Activated T-cell treated with anti-CD3 and anti-CD28 coated beads, Interleukin-2, amount 50 U/mL, for 1 hour (primary cell): ENCODE data around the gene OMG.
"Not testable (repeated sequence)": the region's sequence is repeated elsewhere in the genome, so short reads cannot be mapped to it uniquely, and the experiment has no call there.

ENCODE experiments used
- DNase-seq: peaks from one replicate; pipeline ENCODE4 v3.0.0-alpha.2; 2020

The OMG gene

GRCh38 chr17:31307640-31308039, 10.6 kb upstream of the OMG start:
- DNase-seq: no peak

- no peak for DNase-seq
Measured at GRCh38 chr17:31299624-31300023, 2.6 kb upstream of the OMG start.

- DNase-seq: no peak
Measured at GRCh38 chr17:31296142-31296541, 897 bp downstream of the OMG start.

- DNase-seq: no peak
Measured at GRCh38 chr17:31295489-31295871, 1.6 kb downstream of the OMG start.

GRCh38 chr17:31294820-31295488, 2.1 kb downstream of the OMG start:
- no peak for DNase-seq

GRCh38 chr17:31294231-31294630, 2.8 kb downstream of the OMG start:
- DNase-seq: no peak

GRCh38 chr17:31293581-31293980, 3.5 kb downstream of the OMG start:
- no peak for DNase-seq

- DNase-seq: no peak
Measured at GRCh38 chr17:31291820-31292219, 5.2 kb downstream of the OMG start.

- DNase-seq: no peak
Measured at GRCh38 chr17:31289790-31290189, 7.2 kb downstream of the OMG start.

- DNase-seq: not testable (repeated sequence)
Measured at GRCh38 chr17:31287932-31288331, 9.1 kb downstream of the OMG start.

- no peak for DNase-seq
Measured at GRCh38 chr17:31286587-31286986, 10.5 kb downstream of the OMG start.

- no peak for DNase-seq
Measured at GRCh38 chr17:31283841-31284240, 13.2 kb downstream of the OMG start.

- no peak for DNase-seq
Measured at GRCh38 chr17:31281061-31281460, 16.0 kb downstream of the OMG start.

- DNase-seq: no peak
Measured at GRCh38 chr17:31279401-31279800, 17.6 kb downstream of the OMG start.

- DNase-seq: no peak
Measured at GRCh38 chr17:31275116-31275515, 21.9 kb downstream of the OMG start.

GRCh38 chr17:31274252-31274651, 22.8 kb downstream of the OMG start:
- no peak for DNase-seq

GRCh38 chr17:31273516-31273915, 23.5 kb downstream of the OMG start:
- no peak for DNase-seq

GRCh38 chr17:31272803-31273202, 24.2 kb downstream of the OMG start:
- no peak for DNase-seq

GRCh38 chr17:31272236-31272635, 24.8 kb downstream of the OMG start:
- no peak for DNase-seq

GRCh38 chr17:31269578-31269983, 27.5 kb downstream of the OMG start:
- no peak for DNase-seq

GRCh38 chr17:31269036-31269577, 27.9 kb downstream of the OMG start:
- no peak for DNase-seq

- DNase-seq: no peak
Measured at GRCh38 chr17:31266042-31266441, 31.0 kb downstream of the OMG start.

GRCh38 chr17:31262923-31263322, 34.1 kb downstream of the OMG start:
- not testable (repeated sequence) for DNase-seq

- DNase-seq: no peak
Measured at GRCh38 chr17:31261601-31262000, 35.4 kb downstream of the OMG start.

- DNase-seq: no peak
Measured at GRCh38 chr17:31260151-31260550, 36.9 kb downstream of the OMG start.
